H1 (cell line): ENCODE data around the gene KCNMB2. TPM values are rescaled to one million over a fixed set of nuclear protein-coding genes. Genes with fewer than 3 reads are reported as not detected.

Source experiments
- CTCF ChIA-PET: fragments of 300-600 bp; sonication (Branson Sonifier 250); formaldehyde crosslinking; loops from one replicate; lab custom pipeline; 2021; ENCODE audit not compliant: partially characterized antibody; lab: Charles Lee
- POLR2A ChIA-PET: fragments of 300-600 bp; sonication (Branson Sonifier 250); formaldehyde crosslinking; loops from one replicate; lab custom pipeline; 2021; ENCODE audit warnings: inconsistent platforms; ENCODE audit not compliant: partially characterized antibody; lab: Charles Lee
- DNase-seq, 2 experiments: peaks; one replicate each; pipeline versions ENCODE4 v3.0.0 to v3.0.0-alpha.2; 2010 to 2022; ENCODE audit warnings: low spot score in 2 of 2, low read depth in 1 of 2, mixed read lengths in 1 of 2
- FAIRE-seq: peaks from 2 replicates; lab custom pipeline; 2011; peaks lifted over from hg19 to GRCh38; lab: Jason Lieb, UNC
- H2AFZ ChIP-seq: 2 replicates; pipeline ENCODE4 v1.8.1; 2012; ENCODE audit warnings: low read length, inconsistent platforms
- H2AK5ac ChIP-seq: 2 replicates; pipeline ENCODE4 v1.6.1; 2013; ENCODE audit warnings: low read depth, low read length
- H2BK120ac ChIP-seq: replicated peaks from 2 replicates; pipeline ENCODE3; 2013; ENCODE audit warnings: low read depth, low read length, inconsistent platforms
- H2BK12ac ChIP-seq: 2 replicates; pipeline ENCODE4 v1.6.1; 2013; ENCODE audit warnings: low read depth, low read length
- H2BK15ac ChIP-seq: 2 replicates; pipeline ENCODE4 v1.6.1; 2013; ENCODE audit warnings: low read length
- H2BK20ac ChIP-seq: 2 replicates; pipeline ENCODE4 v1.6.1; 2013; ENCODE audit warnings: low read length
- H2BK5ac ChIP-seq: 2 replicates; pipeline ENCODE4 v1.6.1; 2013; ENCODE audit warnings: low read depth, low read length
- H3K14ac ChIP-seq: 2 replicates; pipeline ENCODE4 v1.6.1; 2013; ENCODE audit warnings: inconsistent platforms; ENCODE audit not compliant: insufficient read length
- H3K18ac ChIP-seq: 2 replicates; pipeline ENCODE4 v1.6.1; 2013; ENCODE audit warnings: low read length; ENCODE audit errors: extremely low read depth
- H3K23ac ChIP-seq: 2 replicates; pipeline ENCODE4 v1.6.1; 2013; ENCODE audit warnings: inconsistent platforms; ENCODE audit not compliant: insufficient read length
- H3K23me2 ChIP-seq: 2 replicates; pipeline ENCODE4 v1.6.1; 2013; ENCODE audit warnings: low read depth, low read length
- H3K27ac ChIP-seq: 2 replicates; pipeline ENCODE4 v1.6.1; 2011; ENCODE audit warnings: low read depth, low read length, inconsistent platforms
- H3K27me3 ChIP-seq, 4 experiments: replicated peaks in 1 of 4; 1 replicate in 1 of 4; 2 replicates in 3 of 4; pipeline versions ENCODE4 v1.6.1 to v1.8.1; 2011 to 2013; ENCODE audit warnings: low read length in 3 of 4, mild to moderate bottlenecking in 3 of 4, inconsistent platforms in 2 of 4, mixed read lengths in 2 of 4, moderate library complexity in 1 of 4; ENCODE audit not compliant: control insufficient read depth in 3 of 4, insufficient read depth in 3 of 4; ENCODE audit errors: extremely low read depth in 1 of 4
- H3K36me3 ChIP-seq, 4 experiments: 2 replicates each; pipeline versions ENCODE4 v1.6.1 to v1.8.1; 2011 to 2013; ENCODE audit warnings: mild to moderate bottlenecking in 4 of 4, low read length in 3 of 4, moderate library complexity in 2 of 4, control low read depth in 1 of 4, inconsistent platforms in 1 of 4; ENCODE audit not compliant: insufficient read depth in 4 of 4, control insufficient read depth in 2 of 4
- H3K4ac ChIP-seq: replicated peaks from 2 replicates; pipeline ENCODE3; 2013; ENCODE audit warnings: low read length, low read depth, mixed read lengths, inconsistent platforms; ENCODE audit not compliant: insufficient read length
- H3K4me1 ChIP-seq, 4 experiments: replicated peaks in 1 of 4; 1 replicate in 1 of 4; 2 replicates in 3 of 4; pipeline versions ENCODE4 v1.6.1 to v1.8.1; 2011 to 2013; ENCODE audit warnings: low read length in 3 of 4, inconsistent platforms in 2 of 4, mixed read lengths in 1 of 4; ENCODE audit not compliant: insufficient read depth in 4 of 4, control insufficient read depth in 3 of 4
- H3K4me2 ChIP-seq, 2 experiments: 2 replicates each; pipeline versions ENCODE4 v1.6.1 to v1.8.1; 2011 to 2013; ENCODE audit warnings: low read depth in 2 of 2, low read length in 2 of 2, control low read depth in 1 of 2, inconsistent platforms in 1 of 2, mild to moderate bottlenecking in 1 of 2; ENCODE audit not compliant: insufficient read depth in 1 of 2
- H3K4me3 ChIP-seq, 4 experiments: fragments of 200-600, 300-600 bp in 1 of 4; sonication (generic), shearing (Covaris generic), sonication (Bioruptor Twin) in 1 of 4; 2 replicates each; pipeline versions ENCODE4 v1.5.1 to v1.8.1; 2011 to 2016; ENCODE audit warnings: low read length in 4 of 4, low read depth in 3 of 4, control low read depth in 2 of 4, inconsistent platforms in 2 of 4, mild to moderate bottlenecking in 2 of 4, mixed read lengths in 1 of 4, moderate library complexity in 1 of 4; ENCODE audit not compliant: insufficient read depth in 2 of 4; ENCODE audit errors: extremely low read depth in 1 of 4
- H3K56ac ChIP-seq: replicated peaks from 2 replicates; pipeline ENCODE3; 2013; ENCODE audit warnings: low read depth, mild to moderate bottlenecking, mixed read lengths, low read length, inconsistent platforms; ENCODE audit not compliant: insufficient read length
- H3K79me1 ChIP-seq: 2 replicates; pipeline ENCODE4 v1.6.1; 2013; ENCODE audit warnings: low read depth, low read length, control low read depth
- H3K79me2 ChIP-seq, 2 experiments: 2 replicates each; pipeline versions ENCODE4 v1.6.1 to v1.8.1; 2012 to 2013; ENCODE audit warnings: low read length in 2 of 2, mild to moderate bottlenecking in 2 of 2, inconsistent platforms in 1 of 2; ENCODE audit not compliant: insufficient read depth in 2 of 2, control insufficient read depth in 1 of 2
- H3K9ac ChIP-seq, 4 experiments: replicated peaks in 1 of 4; 1 replicate in 1 of 4; 2 replicates in 3 of 4; pipeline versions ENCODE4 v1.6.1 to v1.8.1; 2011 to 2013; ENCODE audit warnings: low read depth in 3 of 4, low read length in 3 of 4, control low read depth in 2 of 4, mild to moderate bottlenecking in 2 of 4, moderate library complexity in 2 of 4, inconsistent platforms in 1 of 4; ENCODE audit errors: extremely low read depth in 1 of 4
- H3K9me3 ChIP-seq, 2 experiments: 2 replicates each; pipeline versions ENCODE4 v1.6.1 to v1.8.1; 2012 to 2013; ENCODE audit warnings: mild to moderate bottlenecking in 2 of 2, moderate library complexity in 2 of 2, control low read depth in 1 of 2, inconsistent platforms in 1 of 2, low read depth in 1 of 2, low read length in 1 of 2, mixed read lengths in 1 of 2; ENCODE audit not compliant: insufficient read depth in 2 of 2
- H4K20me1 ChIP-seq, 2 experiments: replicated peaks in 1 of 2; 2 replicates each; pipeline versions ENCODE3 to v1.8.1; 2011 to 2013; ENCODE audit warnings: inconsistent platforms in 2 of 2, low read length in 2 of 2, mild to moderate bottlenecking in 1 of 2; ENCODE audit not compliant: insufficient read depth in 2 of 2, control insufficient read depth in 1 of 2
- H4K5ac ChIP-seq: 2 replicates; pipeline ENCODE4 v1.6.1; 2013; ENCODE audit warnings: low read length, low read depth, mixed read lengths, inconsistent platforms; ENCODE audit not compliant: insufficient read length
- H4K8ac ChIP-seq: 2 replicates; pipeline ENCODE4 v1.8.0; 2013; ENCODE audit warnings: mild to moderate bottlenecking, moderate library complexity, low read length, inconsistent platforms; ENCODE audit not compliant: insufficient read depth; ENCODE audit errors: extremely low read depth
- H4K91ac ChIP-seq: replicated peaks from 2 replicates; pipeline ENCODE3; 2013; ENCODE audit warnings: low read length, mixed read lengths, inconsistent platforms; ENCODE audit not compliant: insufficient read length
- BRCA1 ChIP-seq: IDR thresholded peaks from 2 replicates; pipeline ENCODE4 v1.6.1; 2012; ENCODE audit warnings: low read depth, low read length, improper control_type of control experiment
- CTCF ChIP-seq, 3 experiments: IDR thresholded peaks; 1 replicate in 2 of 3; 2 replicates in 1 of 3; pipeline versions ENCODE4 v1.5.1 to v1.6.1; 2011; ENCODE audit warnings: low read length in 3 of 3, mild to moderate bottlenecking in 3 of 3, inconsistent platforms in 2 of 3, low read depth in 1 of 3, moderate library complexity in 1 of 3; ENCODE audit not compliant: insufficient read depth in 1 of 3; ENCODE audit errors: control extremely low read depth in 1 of 3
- EZH2 ChIP-seq: fragments of 200-600 bp; sonication (generic); IDR thresholded peaks from 2 replicates; pipeline ENCODE4 v1.7.1; 2012; ENCODE audit warnings: low read depth, mild to moderate bottlenecking, moderate library complexity, low read length, inconsistent platforms; ENCODE audit not compliant: severe bottlenecking
- GABPA ChIP-seq: IDR thresholded peaks from 2 replicates; pipeline ENCODE4 v1.6.1; 2011; ENCODE audit warnings: mild to moderate bottlenecking, low read length, moderate library complexity, borderline replicate concordance; ENCODE audit not compliant: insufficient read depth
- JUN ChIP-seq: IDR thresholded peaks from 2 replicates; pipeline ENCODE4 v1.6.1; 2011; ENCODE audit warnings: low read depth, mild to moderate bottlenecking, improper control_type of control experiment, low read length
- JUND ChIP-seq: IDR thresholded peaks from 2 replicates; pipeline ENCODE4 v1.6.1; 2011; ENCODE audit warnings: mild to moderate bottlenecking, improper control_type of control experiment, low read length
- POLR2A ChIP-seq, 2 experiments: IDR thresholded peaks; 1 replicate in 1 of 2; 2 replicates in 1 of 2; pipeline ENCODE4 v1.6.1; 2011; ENCODE audit warnings: low read depth in 2 of 2, low read length in 2 of 2, mild to moderate bottlenecking in 2 of 2; ENCODE audit errors: control extremely low read depth in 1 of 2
- RAD21 ChIP-seq, 2 experiments: IDR thresholded peaks in 1 of 2; conservative IDR thresholded peaks in 1 of 2; 2 replicates each; pipeline ENCODE4 v1.6.1; 2011; ENCODE audit warnings: low read depth in 2 of 2, low read length in 2 of 2, improper control_type of control experiment in 1 of 2, inconsistent platforms in 1 of 2, mild to moderate bottlenecking in 1 of 2, moderate library complexity in 1 of 2
- RBBP5 ChIP-seq: IDR thresholded peaks from 2 replicates; pipeline ENCODE4 v1.7.1; 2012; ENCODE audit warnings: low read depth, mild to moderate bottlenecking, inconsistent platforms, low read length, moderate library complexity, borderline replicate concordance
- RFX5 ChIP-seq: IDR thresholded peaks from 2 replicates; pipeline ENCODE4 v1.6.1; 2011; ENCODE audit warnings: low read depth, low read length, improper control_type of control experiment, borderline replicate concordance
- SIX5 ChIP-seq: IDR thresholded peaks from 2 replicates; pipeline ENCODE4 v1.6.1; 2011; ENCODE audit warnings: mild to moderate bottlenecking, low read depth, low read length
- SP4 ChIP-seq: IDR thresholded peaks from 2 replicates; pipeline ENCODE4 v1.6.1; 2012; ENCODE audit warnings: low read length, inconsistent platforms
- SRF ChIP-seq: IDR thresholded peaks from 2 replicates; pipeline ENCODE4 v1.6.1; 2011; ENCODE audit warnings: mild to moderate bottlenecking, low read depth, low read length, moderate library complexity
- WGBS, 2 experiments: shearing (Covaris generic) in 1 of 2; methylation state at CpG; one replicate each; pipeline versions ENCODE4 v1.1.6 to v1.1.7; 2013 to 2015; ENCODE audit warnings: low lambda C conversion rate in 2 of 2, mixed read lengths in 2 of 2, inconsistent platforms in 1 of 2, low coverage in 1 of 2, missing lambda C conversion rate in 1 of 2; ENCODE audit not compliant: insufficient replicate concordance in 2 of 2, insufficient coverage in 1 of 2, insufficient read length in 1 of 2; ENCODE audit errors: extremely low coverage in 1 of 2, missing lambda C conversion rate in 1 of 2; 5-methylcytosine and 5-hydroxymethylcytosine counted together
- polyA plus RNA-seq, 7 experiments: library from polyadenylated mRNA; depleted of rRNA in 3 of 7; stranded (reverse) in 5 of 7; unstranded in 2 of 7; fragments of >200 nt in 5 of 7; fragments of 200-250 nt in 2 of 7; gene quantifications; 1 replicate in 5 of 7; 2 replicates in 1 of 7; 4 replicates in 1 of 7; pipeline versions ENCODE4 v1.2.1 to v1.2.3, GENCODE V29; 2011 to 2013; ENCODE audit warnings: missing spikeins in 2 of 7, mixed read lengths in 2 of 7
- total RNA-seq: library from RNA; stranded (reverse); fragmentation: NEBNext Ultra II Directional; extraction: Animal tissue kit (Norgen Biotek cat#: 25700); gene quantifications from 2 replicates; pipeline ENCODE4 v1.2.1, GENCODE V29; 2021

Gene KCNMB2
- total and polyA plus RNA-seq, 2 of the 8 experiments (the other 6 are each of a cell fraction or from before 2014, with no cell fraction given): not detected

- H2BK12ac ChIP-seq: no peak overlapping the region
- no peak overlapping the region for H3K27ac ChIP-seq
- TF ChIP-seq SP4 (no peak), SRF (no peak), RBBP5 (no peak), SIX5 (no peak), EZH2 (no peak), CTCF (IDR thresholded peaks at IDR 0.05; ENCODE audit: control extremely low read depth in 1 of 3, insufficient read depth in 1 of 3, low read depth in 1 of 3, low read length in 3 of 3) (no peak), JUN (no peak), POLR2A (IDR thresholded peaks at IDR 0.05; ENCODE audit: control extremely low read depth in 1 of 2, low read depth in 2 of 2, low read length in 2 of 2) (no peak), RFX5 (no peak), BRCA1 (no peak), JUND (no peak), RAD21 (IDR thresholded peaks at IDR 0.05 in 1 of 2, conservative IDR thresholded peaks at IDR 0.05 in 1 of 2; ENCODE audit: low read depth in 2 of 2, low read length in 2 of 2) (no peak), GABPA (no peak)
Observed at GRCh38 chr3:178680037-178680436, 143.8 kb downstream of the KCNMB2 start.

More at GRCh38 chr3:178680037-178680436, 143.8 kb downstream of the KCNMB2 start:
- Histone ChIP-seq H3K4ac (no peak overlapping the region), H3K4me1 (no peaks in the 10 kb centered on the region), H3K79me2 (no peaks in the 10 kb centered on the region), H3K4me2 (no peak overlapping the region), H3K4me3 (no peak overlapping the region), H4K5ac (no peak overlapping the region), H2AK5ac (no peak overlapping the region), H3K9ac (no peak overlapping the region), H3K27me3 (no peaks in the 10 kb centered on the region), H3K36me3 (no peaks in the 10 kb centered on the region), H3K14ac (no peak overlapping the region), H2BK20ac (no peak overlapping the region), H3K18ac (no peak overlapping the region), H2BK120ac (no peak overlapping the region), H3K56ac (no peak overlapping the region), H3K23me2 (no peaks in the 10 kb centered on the region), H2BK15ac (no peak overlapping the region), H3K9me3 (no peaks in the 10 kb centered on the region), H4K91ac (no peak overlapping the region), H3K23ac (no peak overlapping the region), H4K8ac (no peak overlapping the region), H4K20me1 (no peaks in the 10 kb centered on the region), H2AFZ (no peak overlapping the region), H3K79me1 (no peaks in the 10 kb centered on the region), H2BK5ac (no peak overlapping the region)
- FAIRE-seq (no peak), DNase-seq (no peak)
- 77% methylated on average over 3 of the region's 3 CpGs; no CpG with 5 or more reads in 1 of the 2 experiments for WGBS, 2 experiments
- ChIA-PET CTCF (interaction anchor here (1.2 to 1.5 kb wide), 2 partner anchors 13 to 268 kb away, joined by 3 to 4 read pairs; no protein-coding TSS in a partner anchor), POLR2A (no interaction called here)
